Dorsolateral prefrontal cortex (tissue), 118 donors: Measurements from ENCODE around the gene FAM236A. TPM values are rescaled to one million over a fixed set of nuclear protein-coding genes. Genes with fewer than 3 reads are reported as not detected.

Source experiments
- total RNA-seq, 120 experiments: library from RNA; stranded (reverse); gene quantifications; one replicate each; pipeline versions ENCODE4 v1.2.3 to v1.2.4, GENCODE V29; 2022

The FAM236A gene
- total RNA-seq, 120 experiments from 2014 or later: not detected

Other genes starting within 250 kb of the FAM236A start
- 10 to 100 TPM in 11 of 120 experiments, 1 to 10 TPM in 109; 3.6 to 20.0 (median 7.4) TPM for gene PHKA1, start 223.9 kb upstream of the FAM236A start, total RNA-seq
- 10 to 100 TPM in 113 of 120 experiments, 1 to 10 TPM in 7; 6.3 to 37.6 (median 19.5) TPM for gene DMRTC1B, start 161.3 kb upstream of the FAM236A start, total RNA-seq
- not detected for gene FAM236B, start 155.5 kb upstream of the FAM236A start, total RNA-seq
- gene FAM236D, start 130.0 kb upstream of the FAM236A start, total RNA-seq: not detected
- gene FAM236C, start 25.6 kb upstream of the FAM236A start, total RNA-seq: not detected
- 10 to 100 TPM in 21 of 120 experiments, 1 to 10 TPM in 96, under 1 TPM in 2, not detected in 1; 0.87 to 21.0 (median 5.2) TPM for gene DMRTC1, start 5.6 kb downstream of the FAM236A start, total RNA-seq
- gene PABPC1L2B, start 64.7 kb downstream of the FAM236A start, total RNA-seq: 10 to 100 TPM in 118 of 120 experiments, 1 to 10 TPM in 2; 7.1 to 41.2 (median 24.3) TPM
- gene PABPC1L2A, start 141.3 kb downstream of the FAM236A start, total RNA-seq: 10 to 100 TPM in 105 of 120 experiments, 1 to 10 TPM in 15; 3.1 to 24.3 (median 15.7) TPM